Cerebellar cortex (tissue), 1 donor: ENCODE data around the gene LARP4B.
"Not testable (repeated sequence)": the region's sequence is repeated elsewhere in the genome, so short reads cannot be mapped to it uniquely, and the experiment has no call there.

Source experiments
- DNase-seq: peaks from one replicate; pipeline ENCODE4 v3.0.0-alpha.2; 2015; ENCODE audit warnings: low spot score

Gene LARP4B

DNA sequence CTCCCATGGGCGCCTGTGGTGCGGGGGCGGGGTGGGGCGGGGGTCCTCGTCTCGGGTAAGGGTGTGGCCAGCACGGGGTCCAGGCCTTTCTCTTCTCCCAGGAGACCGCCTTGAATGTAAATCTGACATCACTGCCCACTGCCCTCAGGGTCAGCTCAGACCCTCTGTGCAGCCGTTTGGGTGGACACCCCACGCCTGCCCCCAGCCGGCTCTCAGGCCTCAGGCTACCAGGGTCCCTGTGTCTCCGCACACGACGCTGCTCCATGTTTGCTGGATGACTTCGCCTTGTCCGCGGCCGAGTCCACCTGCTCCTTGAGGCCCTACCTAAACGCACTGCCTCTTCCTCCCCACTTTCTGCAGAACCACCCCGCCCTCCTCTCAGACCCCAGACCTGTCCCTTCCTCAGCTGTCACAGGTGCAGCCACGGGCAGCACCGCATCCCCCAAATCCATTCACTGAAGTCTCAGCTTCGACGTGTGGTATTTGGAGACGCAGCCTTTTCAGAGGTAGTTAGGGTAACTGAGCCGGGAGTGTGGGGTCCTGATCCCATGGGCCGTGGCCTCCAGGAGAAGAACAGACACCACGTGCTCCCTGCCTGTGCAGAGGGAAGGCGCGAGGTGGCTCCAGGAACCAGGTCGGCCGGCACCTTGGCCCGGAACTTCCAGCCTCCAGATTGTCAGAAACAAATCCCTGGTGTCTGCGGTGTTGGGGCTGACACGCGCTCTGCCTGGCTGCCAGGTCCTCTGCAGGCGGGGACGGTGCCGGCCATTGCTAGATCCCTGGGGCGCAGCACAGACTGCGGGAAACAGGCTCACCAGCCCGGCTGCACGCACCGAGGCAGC lies 144.7 kb downstream of the LARP4B start:
- DNase-seq = no peak

DNA sequence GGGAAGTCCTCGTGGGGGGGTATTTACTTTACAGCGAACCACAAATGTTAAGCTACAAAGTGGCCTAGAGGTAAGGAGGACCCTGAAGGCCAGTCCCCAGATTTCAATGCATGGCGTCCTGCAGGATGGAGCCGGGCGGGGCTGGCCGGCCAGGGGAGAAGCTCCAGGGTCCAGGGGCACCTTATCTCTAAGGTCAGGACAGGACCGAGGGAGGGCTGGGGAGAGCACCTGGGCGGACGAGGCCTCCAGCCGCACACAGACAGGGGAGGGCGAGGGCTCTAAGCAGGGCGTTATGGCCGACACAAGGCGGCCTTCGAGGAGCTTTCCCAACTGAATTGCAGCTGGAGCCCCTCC lies 145.7 kb downstream of the LARP4B start:
- no peak for DNase-seq

DNA sequence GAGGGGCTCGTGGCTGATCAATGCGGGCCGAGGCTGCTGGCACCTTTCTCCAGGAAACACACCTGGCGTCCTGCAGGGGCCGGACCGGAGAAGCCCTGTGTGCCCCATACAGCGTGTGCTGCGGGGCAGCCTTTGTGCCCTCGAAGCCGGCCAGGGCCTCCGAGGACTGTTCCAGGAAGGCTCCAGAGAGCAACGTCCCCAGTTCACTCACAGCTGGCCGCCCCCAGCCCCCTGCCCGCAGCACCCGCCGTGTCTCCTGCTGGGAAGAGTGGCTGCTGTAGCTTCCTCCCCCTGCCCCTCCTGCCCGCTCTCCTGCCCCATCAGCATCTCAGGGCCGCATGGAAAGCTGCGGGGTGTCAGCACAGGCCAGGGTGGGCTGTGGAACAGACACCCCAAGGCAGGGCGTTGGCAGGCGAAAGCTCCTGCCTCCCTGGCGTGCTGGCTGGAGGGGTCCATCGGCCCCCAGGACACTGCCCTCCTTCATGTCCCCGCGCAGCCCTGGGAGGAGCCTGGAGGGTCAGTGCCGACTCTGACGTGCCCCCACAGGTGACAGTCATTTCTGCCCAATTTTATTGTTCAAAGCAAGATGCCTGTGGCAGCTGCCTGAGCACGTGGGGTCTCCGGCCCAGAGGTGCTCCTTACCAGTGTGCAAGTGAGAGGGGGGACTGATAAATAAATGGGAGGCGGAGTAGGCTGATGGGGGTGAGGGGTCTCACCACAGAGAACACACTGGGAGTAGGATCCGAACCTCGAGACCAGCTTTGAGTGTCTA lies 146.2 kb downstream of the LARP4B start:
- no peak for DNase-seq

DNA sequence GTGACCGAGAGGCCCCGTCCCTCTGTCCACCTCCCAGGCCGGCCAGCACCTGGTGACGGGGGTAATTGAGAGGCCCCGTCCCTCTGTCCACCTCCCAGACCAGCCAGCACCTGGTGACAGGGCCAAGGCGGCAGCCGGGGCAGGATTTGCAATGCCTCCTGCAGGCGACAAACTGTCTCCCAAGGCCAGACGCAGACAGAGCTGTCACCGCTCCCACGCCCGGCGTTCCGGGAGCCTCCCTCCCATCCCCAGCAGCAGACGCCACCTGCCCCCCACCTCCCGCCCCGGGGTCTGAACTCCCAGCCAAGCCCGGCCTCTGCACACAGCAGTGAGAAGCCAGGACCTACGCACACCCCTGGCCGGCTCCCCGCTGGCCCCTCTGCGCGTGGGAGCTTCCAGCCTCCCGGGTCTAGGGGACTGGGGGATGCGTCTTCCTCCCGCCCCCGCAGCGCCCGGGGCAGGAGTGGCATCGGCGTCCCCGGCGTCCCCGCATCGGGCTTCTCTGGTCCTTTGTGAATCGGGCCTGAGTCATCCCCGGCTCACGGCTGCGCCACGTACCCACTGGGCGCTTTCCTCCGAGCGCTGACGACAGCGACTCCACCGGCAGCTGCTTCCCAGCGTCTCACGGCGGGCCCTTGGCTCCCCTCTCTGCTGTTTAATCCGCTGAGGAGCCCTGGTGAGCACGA lies 147.0 kb downstream of the LARP4B start:
- peak; percentile 39 for DNase-seq

DNA sequence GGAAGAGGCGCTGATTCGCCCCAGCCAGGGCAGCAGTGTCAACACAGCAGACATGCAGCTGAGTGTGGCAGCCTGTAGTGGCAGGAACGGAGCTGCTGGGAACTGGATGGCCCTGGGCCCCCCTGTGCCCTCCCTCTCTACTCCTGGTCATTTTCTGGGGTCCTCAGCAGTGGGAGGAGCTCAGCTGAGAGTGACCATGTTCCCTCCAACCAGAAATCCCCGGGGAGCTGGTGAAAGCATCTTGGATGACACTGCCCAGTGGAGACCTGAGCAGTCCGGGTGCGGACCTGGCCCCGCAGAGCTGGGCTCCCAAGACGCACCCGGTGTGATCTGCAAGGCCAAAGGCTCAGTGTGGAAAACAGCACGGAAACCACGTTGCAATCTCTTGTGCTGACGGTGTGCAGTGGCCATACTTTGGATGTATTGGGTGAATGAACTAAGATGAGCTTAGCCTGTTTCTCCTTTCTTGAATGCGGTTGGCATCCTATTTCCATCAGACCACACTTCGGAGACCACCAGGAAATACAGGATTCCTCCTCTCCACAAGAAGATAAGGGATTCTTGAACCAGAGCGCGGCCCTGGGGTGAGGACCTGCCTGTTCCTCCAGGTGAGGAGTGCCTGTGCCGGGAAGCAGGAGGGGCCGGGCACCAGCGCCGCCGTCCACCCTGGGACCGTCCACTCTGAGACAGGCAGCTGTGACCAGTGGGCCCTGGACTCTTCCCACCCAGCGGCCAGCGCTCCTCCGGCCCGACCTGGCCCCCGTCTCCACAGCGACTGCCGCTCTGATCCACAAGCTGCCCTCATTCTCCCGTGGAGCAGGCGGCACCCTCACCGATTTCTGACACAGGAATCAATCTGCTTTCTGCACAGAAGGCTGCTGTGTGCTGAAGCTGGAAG lies 148.5 kb downstream of the LARP4B start:
- no peak for DNase-seq

DNA sequence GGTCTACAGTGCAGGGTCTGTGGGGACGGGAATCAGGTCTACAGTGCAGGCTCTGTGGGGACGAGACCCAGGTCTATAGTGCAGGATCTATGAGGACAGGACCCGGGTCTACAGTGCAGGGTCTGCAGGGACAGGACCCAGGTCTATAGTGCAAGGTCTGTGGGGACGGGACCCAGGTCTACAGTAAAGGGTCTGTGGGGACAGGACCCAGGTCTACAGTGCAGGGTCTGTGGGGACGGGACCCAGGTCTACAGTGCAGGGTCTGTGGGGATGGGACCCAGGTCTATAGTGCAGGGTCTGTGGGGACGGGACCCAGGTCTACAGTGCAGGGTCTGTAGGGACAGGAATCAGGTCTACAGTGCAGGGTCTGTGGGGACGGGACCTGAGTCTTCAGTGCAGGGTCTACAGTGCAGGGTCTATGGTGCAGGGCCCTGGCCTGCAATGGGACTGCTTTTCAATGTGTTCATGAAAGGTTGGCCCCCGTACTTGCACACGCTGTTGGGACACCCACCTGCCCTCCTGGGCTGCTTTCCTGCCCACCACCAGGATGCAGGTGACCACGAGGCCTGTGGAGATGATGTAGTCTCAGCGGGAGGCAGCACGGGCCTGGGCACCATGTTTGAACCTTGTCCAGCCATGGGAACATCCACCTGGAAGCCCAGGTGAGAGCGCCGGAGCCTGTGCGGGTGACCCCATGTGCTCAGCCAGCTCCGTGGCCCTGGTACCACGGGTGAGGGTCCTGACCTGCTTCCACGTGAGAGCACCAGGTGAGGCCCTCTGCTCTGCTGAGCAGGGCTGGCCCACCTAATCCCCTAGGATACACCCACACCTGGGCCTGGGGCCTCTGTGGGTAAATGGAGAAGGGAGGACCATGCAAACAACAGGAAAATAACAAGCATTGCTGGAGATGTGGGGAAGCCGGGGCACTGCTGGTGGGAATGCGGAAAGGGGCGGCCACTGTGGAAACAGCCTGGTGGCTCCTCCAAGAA lies 150.7 kb downstream of the LARP4B start:
- DNase-seq = no peak

DNA sequence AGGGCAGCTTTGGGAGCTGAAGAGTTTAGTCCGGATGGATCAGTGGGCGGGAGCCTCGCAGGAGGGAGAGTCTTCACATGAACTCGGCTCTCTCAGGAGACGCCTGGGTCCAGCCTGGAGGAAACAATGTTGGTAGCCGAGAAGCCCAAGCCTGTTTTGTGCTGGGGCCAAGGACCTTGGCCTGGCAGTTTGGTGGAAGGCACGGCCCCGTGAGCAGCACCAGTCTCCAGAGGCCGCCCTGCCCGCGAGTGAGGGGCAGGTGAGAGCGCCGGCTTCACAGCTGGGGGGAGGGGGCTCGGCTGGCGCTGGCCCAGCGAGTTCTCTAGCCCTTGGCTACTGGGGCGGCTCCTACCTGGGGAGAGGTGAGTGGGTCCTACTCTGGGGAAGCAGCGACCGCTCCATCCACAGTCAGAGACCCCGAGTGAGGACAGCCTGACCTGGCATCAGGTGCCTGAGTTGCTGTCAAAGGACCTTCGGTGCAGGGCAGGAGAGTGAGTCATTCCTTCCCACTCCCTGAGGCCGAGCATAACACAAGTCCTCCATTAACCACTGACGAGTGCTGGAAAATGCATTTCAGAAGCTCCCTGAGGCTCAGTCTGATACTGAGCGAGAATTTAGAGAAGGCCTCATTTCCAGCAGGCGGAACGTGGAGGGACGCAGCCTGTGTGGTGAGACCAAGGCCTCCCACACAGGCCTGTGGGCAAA lies 152.7 kb downstream of the LARP4B start:
- DNase-seq = no peak

DNA sequence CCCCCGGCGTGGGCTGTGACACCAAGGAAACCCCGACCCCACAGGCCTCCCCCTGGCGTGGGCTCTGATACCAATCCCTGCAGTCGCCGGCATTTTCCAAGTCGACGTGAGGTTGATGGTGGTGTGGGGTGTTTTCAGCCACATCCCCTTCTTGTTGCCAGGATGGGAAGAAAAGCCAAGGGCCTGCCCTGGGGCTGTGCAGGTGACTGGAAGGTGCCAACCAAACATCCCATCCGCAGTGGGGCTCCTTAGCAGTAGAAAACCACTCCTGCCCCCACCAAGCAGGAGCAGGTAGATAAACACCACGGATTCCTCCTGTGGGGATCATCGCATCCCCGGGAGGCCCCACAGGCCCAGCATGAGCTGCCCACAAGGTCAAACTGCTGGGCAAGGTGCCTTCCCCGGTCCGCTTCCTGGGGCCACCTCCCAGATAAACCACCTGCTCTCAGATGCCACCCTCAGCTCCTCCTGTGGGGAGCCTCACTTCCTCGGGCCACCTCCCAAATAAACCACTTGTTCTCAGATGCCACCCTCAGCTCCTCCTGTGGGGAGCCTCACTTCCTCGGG lies 153.5 kb downstream of the LARP4B start:
- no peak for DNase-seq

DNA sequence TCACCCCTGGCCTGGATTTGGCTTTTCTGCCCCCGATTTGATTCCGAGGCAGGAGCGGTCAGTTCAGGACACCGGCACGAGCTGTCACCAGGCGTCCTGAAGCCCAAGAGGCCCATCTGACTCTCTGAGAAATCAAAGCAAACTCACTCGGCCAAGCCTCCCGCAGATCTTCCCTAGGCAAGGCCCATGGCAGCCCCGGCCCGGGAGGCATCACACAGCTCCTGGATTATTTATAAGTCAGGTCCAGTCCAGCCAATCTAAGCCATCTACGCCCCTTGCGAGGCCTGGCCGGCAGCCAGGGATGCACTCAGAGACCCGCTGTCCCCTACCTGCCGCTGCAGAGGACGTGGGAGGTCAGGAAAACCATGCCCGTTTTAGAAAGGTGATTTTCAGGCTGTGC lies 154.7 kb downstream of the LARP4B start:
- DNase-seq = no peak

DNA sequence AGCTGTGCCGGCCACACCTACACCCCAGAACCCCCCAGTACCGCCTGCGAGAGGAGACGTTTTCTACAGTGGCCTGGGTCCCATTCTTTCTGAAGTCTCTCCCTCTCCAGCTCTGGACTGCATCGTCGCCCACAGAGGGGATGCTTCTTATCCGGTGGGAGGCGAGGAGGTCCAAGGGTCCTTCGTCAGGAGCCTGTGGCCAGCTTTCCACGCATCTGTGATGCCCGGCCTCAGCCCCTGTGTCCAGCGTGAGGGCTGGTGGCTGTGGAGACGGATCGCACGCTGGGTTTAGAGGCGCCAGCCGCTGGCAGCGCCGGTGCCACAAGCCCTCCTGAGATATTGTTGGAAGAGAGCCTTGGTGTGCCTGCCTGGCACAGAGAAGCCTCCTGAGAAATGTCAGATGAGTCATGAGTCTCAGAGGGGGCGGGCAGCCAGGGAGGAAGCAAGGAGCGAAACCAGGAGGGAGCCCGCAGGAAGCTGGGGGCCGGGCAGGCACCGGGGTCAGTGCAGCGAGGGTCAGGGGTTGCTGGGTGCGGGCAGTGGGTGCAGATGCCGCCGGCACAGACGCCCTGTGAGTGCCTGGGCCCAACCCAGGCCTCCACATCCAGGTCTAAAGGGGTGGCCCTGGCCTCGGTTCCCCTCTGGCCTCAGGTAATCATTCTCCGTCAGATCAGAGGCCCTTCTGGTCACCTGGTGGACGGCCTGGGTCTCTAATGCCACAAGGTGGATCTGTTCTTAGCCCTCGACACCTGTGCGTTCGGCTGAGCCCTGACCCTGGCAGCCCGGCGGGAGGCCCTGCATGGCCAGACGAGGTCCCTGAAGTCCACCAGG lies 156.0 kb downstream of the LARP4B start:
- DNase-seq = no peak

DNA sequence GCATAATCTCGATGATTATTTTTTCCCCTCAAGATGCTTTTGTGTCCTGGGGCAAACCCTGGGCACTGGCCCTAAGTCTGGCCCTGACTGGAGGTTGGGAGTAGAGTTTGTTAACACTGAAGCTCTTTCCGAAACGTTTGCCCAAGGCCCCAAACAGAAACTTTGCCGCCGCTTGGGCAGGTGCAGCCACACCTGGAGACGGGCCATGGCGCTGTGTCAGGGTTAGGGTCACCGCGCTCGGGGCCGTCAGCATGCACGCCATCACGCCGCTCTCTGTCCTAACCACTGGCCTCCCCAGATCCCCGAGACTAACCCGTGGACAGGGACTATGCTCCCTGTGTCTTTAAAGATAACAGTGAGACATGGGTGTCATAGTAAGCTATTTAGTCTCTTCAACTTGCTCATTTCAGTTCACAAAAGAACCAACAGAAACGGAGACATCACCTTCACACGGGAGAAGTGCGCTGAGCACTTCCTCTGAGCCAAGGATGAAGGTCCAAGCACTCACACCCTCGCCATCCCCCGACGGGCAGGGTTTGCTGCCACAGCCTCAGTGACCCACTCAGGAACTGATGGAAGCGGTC lies 156.8 kb downstream of the LARP4B start:
- DNase-seq = no peak

DNA sequence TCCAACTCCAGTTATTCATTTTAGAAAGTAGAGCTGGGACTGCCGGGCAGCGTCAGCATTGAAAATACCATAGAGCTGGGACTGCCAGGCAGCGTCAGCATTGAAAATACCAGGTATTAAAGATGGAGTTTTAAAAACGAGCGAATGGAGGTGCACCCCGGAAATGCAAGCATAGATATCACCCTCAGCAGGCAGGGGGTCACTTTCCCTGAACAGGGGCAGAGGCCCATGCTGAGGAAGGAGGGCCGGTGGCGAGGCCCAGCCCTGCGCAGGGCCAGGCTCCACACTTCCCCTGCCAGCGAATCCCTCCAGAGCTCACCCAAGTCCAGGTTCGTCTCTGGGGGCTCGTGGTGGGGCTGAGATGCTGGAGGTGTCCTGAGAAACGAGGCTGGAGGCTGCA lies 157.3 kb downstream of the LARP4B start:
- no peak for DNase-seq

DNA sequence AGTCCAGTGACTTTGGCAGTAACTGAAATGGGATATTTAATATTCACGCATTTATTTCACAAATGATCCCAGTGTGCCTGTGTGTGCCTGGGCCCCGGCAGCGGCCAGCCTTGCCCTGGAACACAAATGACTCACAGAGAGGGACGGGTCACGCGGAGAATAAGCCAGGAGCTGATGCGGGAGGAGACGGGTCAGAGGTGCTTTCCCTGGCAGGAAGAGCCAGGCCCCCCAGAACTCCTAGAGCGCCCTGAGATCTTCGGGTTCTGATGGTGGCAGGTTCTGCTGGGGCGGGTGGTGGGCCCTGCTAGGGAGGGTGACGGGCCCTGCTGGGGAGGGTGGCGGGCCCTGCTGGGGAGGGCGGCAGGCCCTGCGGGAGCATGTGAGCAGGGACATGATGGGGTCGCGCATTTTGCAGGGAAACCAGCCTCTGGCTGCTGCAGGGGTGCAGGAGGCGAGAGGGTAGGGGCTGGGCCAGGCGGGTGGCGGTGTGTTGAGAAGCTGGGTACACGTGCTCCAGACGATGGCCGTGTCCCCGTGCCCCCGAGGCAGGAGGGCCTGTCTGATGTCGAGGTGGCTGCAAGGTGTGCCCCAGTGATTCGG lies 157.8 kb downstream of the LARP4B start:
- DNase-seq = no peak

DNA sequence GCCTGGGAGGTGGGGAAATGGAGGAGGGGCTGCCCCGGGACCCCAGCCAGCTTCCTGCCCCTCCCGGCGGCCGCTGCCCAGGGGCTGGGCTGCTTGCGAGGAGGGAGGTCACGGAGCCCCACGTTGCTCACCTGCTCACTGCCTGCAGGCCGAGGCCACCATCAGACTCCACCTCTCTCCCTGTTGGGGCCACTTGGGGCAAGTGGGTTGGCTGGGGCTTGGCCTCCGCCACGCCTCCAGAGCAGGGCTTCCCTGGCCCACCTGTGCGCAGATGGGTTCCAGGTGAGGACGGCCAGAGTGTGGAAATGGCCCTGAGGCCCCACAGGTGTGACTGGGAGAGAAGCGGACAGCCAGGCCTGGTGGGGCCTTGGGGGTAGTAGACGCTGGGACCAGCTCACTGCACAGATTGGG lies 159.3 kb downstream of the LARP4B start:
- no peak for DNase-seq

DNA sequence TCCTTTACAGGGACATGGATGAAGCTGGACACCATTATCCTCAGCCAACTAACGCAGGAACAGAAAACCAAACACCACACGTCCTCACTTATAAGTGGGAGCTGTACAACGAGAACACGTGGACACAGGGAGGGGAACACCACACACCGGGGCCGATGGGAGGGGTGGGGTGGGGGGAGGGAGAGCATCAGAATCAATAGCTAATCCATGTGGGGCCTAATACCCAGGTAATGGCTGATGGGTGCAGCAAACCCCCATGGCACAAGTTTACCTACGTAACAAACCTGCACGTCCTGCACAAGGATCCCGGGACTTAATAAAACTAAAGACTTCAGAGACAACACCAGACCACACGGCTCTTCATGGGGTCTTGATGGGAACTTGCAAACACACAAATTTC lies 159.9 kb downstream of the LARP4B start:
- DNase-seq = no peak

DNA sequence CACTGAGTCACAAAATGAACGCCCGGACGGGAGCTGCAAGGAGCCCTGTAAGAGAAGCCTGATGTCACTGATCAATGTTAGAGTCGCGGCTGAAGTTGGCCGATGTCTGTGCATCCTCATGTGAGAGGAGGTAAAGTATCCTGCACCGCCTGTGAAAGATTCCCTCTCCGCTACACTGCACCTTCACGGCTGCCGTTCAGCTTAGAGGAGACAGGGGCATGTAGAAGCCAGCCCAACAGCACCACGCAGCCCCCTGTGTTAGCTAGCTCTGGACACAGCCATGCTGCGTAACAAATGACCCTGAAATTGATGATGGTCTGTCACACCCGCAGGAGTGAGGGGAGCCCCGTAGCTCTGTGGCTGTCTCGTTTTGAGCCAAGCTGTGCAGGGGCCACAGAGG lies 160.5 kb downstream of the LARP4B start:
- DNase-seq = no peak

DNA sequence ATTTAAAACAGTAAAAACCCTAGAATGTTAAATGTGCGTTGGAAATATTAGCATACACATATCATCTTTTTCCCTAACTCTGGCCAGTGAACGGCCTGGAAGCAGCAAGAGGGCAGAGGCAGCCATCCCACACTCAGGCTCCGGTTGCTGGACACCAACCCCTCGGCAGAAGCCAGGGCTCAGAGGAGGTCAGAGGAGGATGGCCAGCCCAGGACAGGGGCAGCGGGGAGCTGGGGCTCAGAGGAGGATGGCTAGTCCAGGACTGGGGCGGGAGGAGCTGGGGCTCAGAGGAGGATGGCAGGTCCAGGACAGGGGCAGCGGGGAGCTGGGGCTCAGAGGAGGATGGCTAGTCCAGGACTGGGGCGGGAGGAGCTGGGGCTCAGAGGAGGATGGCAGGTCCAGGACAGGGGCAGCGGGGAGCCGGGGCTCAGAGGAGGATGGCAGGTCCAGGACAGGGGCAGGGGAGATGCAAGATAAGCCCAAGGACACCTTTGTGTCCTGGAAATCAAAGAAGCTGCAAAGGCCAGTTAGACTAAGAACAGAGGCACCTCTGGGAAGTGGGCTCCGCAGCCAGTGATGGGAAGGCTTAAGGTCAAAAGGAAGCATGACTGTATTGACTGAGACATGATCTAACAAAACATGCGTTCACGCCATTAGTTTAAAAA lies 161.3 kb downstream of the LARP4B start:
- not testable (repeated sequence) for DNase-seq
